K562 (cell line): Measurements from ENCODE around the gene LRRK1. TPM values are rescaled to one million over a fixed set of nuclear protein-coding genes. Genes with fewer than 3 reads are reported as not detected.

ENCODE experiments used
- ATAC-seq: fragments of 200-7000 bp; cut with Tn5 transposase; 3 replicates; pipeline ENCODE4 v1.9.1; 2020; ENCODE audit warnings: moderate library complexity
- BruUV-seq: library from RNA; stranded (reverse); fragments of 400-500 nt; replicated peaks from 2 replicates; lab custom pipeline; 2021; lab: Mats Ljungman, UMichigan
- CTCF ChIA-PET: fragments of 300-600 bp; formaldehyde crosslinking; extraction: SDS; loops from one replicate; lab custom pipeline; 2021; ENCODE audit warnings: low intra/inter-chr PET ratio; lab: Yijun Ruan, JAX
- POLR2A ChIA-PET: fragments of 300-600, 350-650 bp; sonication (Branson Sonifier 250); formaldehyde crosslinking; extraction: SDS; loops from one replicate; lab custom pipeline; 2021; ENCODE audit warnings: antibody characterized with exemption, inconsistent platforms; lab: Yijun Ruan, JAX
- DNase-seq, 4 experiments: peaks; one replicate each; pipeline versions ENCODE4 v3.0.0 to v3.0.0-alpha.2; 2011 to 2018; ENCODE audit warnings: low spot score in 3 of 4, mixed read lengths in 3 of 4; ENCODE audit errors: extremely low read depth in 1 of 4
- FAIRE-seq: peaks from 2 replicates; lab custom pipeline; 2011; peaks lifted over from hg19 to GRCh38; lab: Jason Lieb, UNC
- H2AFZ ChIP-seq: 2 replicates; pipeline ENCODE4 v1.6.0; 2011; ENCODE audit warnings: low read depth, low read length, control low read depth, inconsistent platforms
- H3K27ac ChIP-seq: fragments of 200-600 bp; 3 replicates; pipeline ENCODE4 v1.8.0; 2011; ENCODE audit warnings: low read depth, mild to moderate bottlenecking, control low read depth, inconsistent platforms, low read length, moderate library complexity, mixed read lengths; ENCODE audit errors: extremely low read depth
- H3K27me3 ChIP-seq, 2 experiments: fragments of 300-600 bp in 1 of 2; 2 replicates in 1 of 2; 3 replicates in 1 of 2; pipeline versions ENCODE4 v1.6.0 to v1.8.0; 2011; ENCODE audit warnings: inconsistent platforms in 2 of 2, low read length in 2 of 2, mild to moderate bottlenecking in 1 of 2, mixed read lengths in 1 of 2, moderate library complexity in 1 of 2; ENCODE audit not compliant: control insufficient read depth in 2 of 2, insufficient read depth in 2 of 2
- H3K36me3 ChIP-seq: fragments of 300-600 bp; 3 replicates; pipeline ENCODE4 v1.8.0; 2011; ENCODE audit warnings: mild to moderate bottlenecking, low read length, inconsistent platforms; ENCODE audit not compliant: control insufficient read depth, insufficient read depth
- H3K4me1 ChIP-seq, 2 experiments: fragments of 200-600 bp in 1 of 2; replicated peaks in 1 of 2; 2 replicates in 1 of 2; 3 replicates in 1 of 2; pipeline versions ENCODE4 v1.5.1 to v1.8.0; 2011; ENCODE audit warnings: inconsistent platforms in 2 of 2, low read length in 2 of 2, mild to moderate bottlenecking in 1 of 2, mixed read lengths in 1 of 2, moderate library complexity in 1 of 2; ENCODE audit not compliant: control insufficient read depth in 2 of 2, insufficient read depth in 2 of 2
- H3K4me2 ChIP-seq: 2 replicates; pipeline ENCODE4 v1.6.1; 2011; ENCODE audit warnings: low read length, control low read depth, inconsistent platforms, mixed read lengths; ENCODE audit not compliant: insufficient read depth
- H3K4me3 ChIP-seq: fragments of 200-600 bp; sonication (generic), shearing (Covaris generic); 2 replicates; pipeline ENCODE4 v1.5.1; 2016; ENCODE audit warnings: control low read depth, inconsistent platforms
- H3K79me2 ChIP-seq: fragments of 200-600 bp; 3 replicates; pipeline ENCODE4 v1.8.0; 2011; ENCODE audit warnings: low read length, inconsistent platforms; ENCODE audit not compliant: control insufficient read depth, insufficient read depth
- H3K9ac ChIP-seq, 2 experiments: 2 replicates each; pipeline versions ENCODE4 v1.6.0 to v1.6.1; 2011; ENCODE audit warnings: low read depth in 2 of 2, low read length in 2 of 2, control low read depth in 1 of 2, inconsistent platforms in 1 of 2, mild to moderate bottlenecking in 1 of 2, mixed read lengths in 1 of 2; ENCODE audit not compliant: insufficient read depth in 1 of 2
- H3K9me1 ChIP-seq: one replicate; pipeline ENCODE4 v1.6.0; 2011; ENCODE audit warnings: inconsistent platforms, mild to moderate bottlenecking, low read length, moderate library complexity; ENCODE audit not compliant: control insufficient read depth, insufficient read depth
- H3K9me3 ChIP-seq: replicated peaks from 2 replicates; pipeline ENCODE4 v1.5.1; 2011; ENCODE audit warnings: low read depth, low read length, inconsistent platforms; ENCODE audit not compliant: control insufficient read depth, insufficient read depth
- H4K20me1 ChIP-seq: replicated peaks from 2 replicates; pipeline ENCODE4 v1.6.1; 2011; ENCODE audit warnings: low read length, inconsistent platforms, mixed read lengths; ENCODE audit not compliant: control insufficient read depth, insufficient read depth
- BRD4 ChIP-seq: fragments of 200-600 bp; sonication (generic); IDR thresholded peaks from 2 replicates; pipeline ENCODE4 v1.6.1; 2017; ENCODE audit warnings: inconsistent platforms
- CBX5 ChIP-seq: IDR thresholded peaks from 2 replicates; pipeline ENCODE4 v1.6.1; 2014; ENCODE audit warnings: low read depth, borderline replicate concordance
- CHD1 ChIP-seq: fragments of 200-600 bp; sonication (generic); IDR thresholded peaks from one replicate; pipeline ENCODE4 v1.6.1; 2012; ENCODE audit warnings: mild to moderate bottlenecking, moderate library complexity, low read length, inconsistent platforms
- CREB5 ChIP-seq: fragments of 250-450 bp; sonication (Bioruptor Pico); IDR thresholded peaks from 2 replicates; pipeline ENCODE4 v1.5.0; 2020; ENCODE audit warnings: mild to moderate bottlenecking
- GABPB2 ChIP-seq: fragments of 250-450 bp; sonication (Bioruptor Pico); conservative IDR thresholded peaks from 2 replicates; pipeline ENCODE4 v1.5.1; 2021; ENCODE audit warnings: mild to moderate bottlenecking
- HDAC3 ChIP-seq: fragments of 450-650 bp; IDR thresholded peaks from 2 replicates; pipeline ENCODE4 v1.6.1; 2018; ENCODE audit warnings: borderline replicate concordance, mild to moderate bottlenecking, moderate library complexity; ENCODE audit not compliant: partially characterized antibody
- HNRNPUL1 ChIP-seq: fragments of 200-400 bp; formaldehyde crosslinking; IDR thresholded peaks from 2 replicates; pipeline ENCODE4 v1.6.1; 2017; ENCODE audit warnings: low read length
- RFX1 ChIP-seq: fragments of 450-650 bp; IDR thresholded peaks from 2 replicates; pipeline ENCODE4 v1.6.1; 2016; ENCODE audit warnings: mild to moderate bottlenecking, moderate library complexity
- ZNF75A ChIP-seq: fragments of 450-650 bp; formaldehyde crosslinking; IDR thresholded peaks from 2 replicates; pipeline ENCODE4 v1.4.0; 2020; ENCODE audit warnings: mild to moderate bottlenecking
- WGBS: fragments of 100-300 bp; shearing (Covaris generic); methylation state at CpG from one replicate; pipeline ENCODE4 v1.1.6; 2016; ENCODE audit warnings: low coverage, mixed read lengths; ENCODE audit not compliant: insufficient coverage; ENCODE audit errors: missing lambda C conversion rate; 5-methylcytosine and 5-hydroxymethylcytosine counted together
- in situ Hi-C: fragments of 300-500 bp; cut with MboI; formaldehyde crosslinking; loops from 4 replicates; pipeline ENCODE4 v1.15.0; 2018; ENCODE audit warnings: inconsistent platforms, mixed read lengths
- intact Hi-C: fragments of 100-400 bp; cut with micrococcal nuclease; formaldehyde crosslinking; loops from 2 replicates; pipeline ENCODE4 v1.14.2; 2022
- polyA plus RNA-seq, 8 experiments: library from polyadenylated mRNA; depleted of rRNA in 4 of 8; stranded (reverse) in 5 of 8; unstranded in 3 of 8; fragments of >200 nt; fragmentation: Nextera tagmentation in 2 of 8; fragmentation: Illumina TruSeq in 1 of 8; extraction: Ambion mirVana in 2 of 8; extraction: Trizol in 1 of 8; gene quantifications; 2 replicates each; pipeline versions ENCODE4 v1.2.1 to v1.2.3, GENCODE V29; 2011 to 2014; ENCODE audit warnings: inconsistent platforms in 1 of 8, missing spikeins in 1 of 8
- total RNA-seq, 7 experiments: library from RNA; depleted of rRNA in 6 of 7; stranded (reverse); fragments of >200 nt in 6 of 7; fragmentation: Illumina TruSeq in 2 of 7; extraction: Trizol in 2 of 7; gene quantifications; 2 replicates each; pipeline versions ENCODE4 v1.2.1 to v1.2.3, GENCODE V29; 2011 to 2021; ENCODE audit warnings: low replicate concordance in 1 of 7
- TF ChIP-seq, protein P1 (sequence below): fragments of 450-650 bp; IDR thresholded peaks from 2 replicates; pipeline ENCODE4 v1.6.1; 2016; ENCODE audit warnings: low read depth, mild to moderate bottlenecking, moderate library complexity

The LRRK1 gene
- total and polyA plus RNA-seq, 9 of the 15 experiments (the other 6 are each of a cell fraction or from before 2014, with no cell fraction given) = 0.01 to 1.5 (median 0.11) TPM

DNA sequence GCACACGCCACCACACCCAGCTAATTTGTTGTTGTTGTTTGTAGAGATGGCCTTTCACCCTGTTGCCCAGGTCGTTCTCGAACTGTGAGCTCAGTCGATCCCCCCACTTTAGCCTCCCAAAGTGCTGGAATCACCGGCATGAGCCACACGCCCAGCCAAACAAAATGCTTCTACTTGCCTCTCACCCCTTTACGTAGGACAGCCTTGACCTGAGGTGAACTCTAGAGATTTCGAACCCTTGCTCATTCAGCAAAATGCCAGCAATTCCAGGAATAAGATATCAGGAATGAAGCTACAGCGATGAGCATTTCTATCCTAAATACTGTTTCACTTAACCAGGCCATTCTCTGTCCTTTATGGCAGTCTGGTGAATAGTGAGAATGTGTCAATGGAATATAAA lies 135.0 kb downstream of the LRRK1 start:
- BruUV-seq = no TSS peak

DNA sequence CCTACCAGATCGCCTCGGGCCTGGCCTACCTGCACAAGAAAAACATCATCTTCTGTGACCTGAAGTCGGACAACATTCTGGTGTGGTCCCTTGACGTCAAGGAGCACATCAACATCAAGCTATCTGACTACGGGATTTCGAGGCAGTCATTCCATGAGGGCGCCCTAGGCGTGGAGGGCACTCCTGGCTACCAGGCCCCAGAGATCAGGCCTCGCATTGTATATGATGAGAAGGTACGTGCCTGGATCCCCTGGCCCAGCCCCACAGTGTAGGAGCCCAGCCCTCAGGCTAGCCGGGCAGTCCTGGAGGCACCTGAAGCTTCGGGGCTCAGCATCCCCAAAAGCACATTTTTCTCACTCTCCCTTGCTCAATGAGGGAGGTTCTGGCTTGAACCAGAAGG lies 135.8 kb downstream of the LRRK1 start:
- Histone ChIP-seq H3K9me1 (no peaks in the 10 kb centered on the region), H3K79me2 (no peaks in the 10 kb centered on the region), H3K4me3 (no peak overlapping the region), H3K9me3 (no peaks in the 10 kb centered on the region), H3K4me1 (peaks cover 0 to 6% of the 10 kb centered on the region in 2 experiments; a peak in 1 of 5 replicates), H2AFZ (no peak overlapping the region), H3K9ac (no peak overlapping the region), H3K27ac (no peak overlapping the region), H4K20me1 (no peaks in the 10 kb centered on the region), H3K4me2 (no peak overlapping the region), H3K27me3 (peaks cover 62 to 95% of the 10 kb centered on the region in 2 experiments), H3K36me3 (no peaks in the 10 kb centered on the region)
- no peak for ATAC-seq
- CTCF ChIA-PET = no interaction called here
- no TSS peak for BruUV-seq
- WGBS = 1% methylated on average over 12 of the region's 12 CpGs
- intact Hi-C loops (no loop called here), in situ Hi-C loops (no loop called here)
- no peak for DNase-seq
- POLR2A ChIA-PET = no interaction called here
- FAIRE-seq = no peak
- TF ChIP-seq HDAC3 (no peak), GABPB2 (CRISPR knock-in tag) (no peak), ZNF75A (CRISPR knock-in tag) (no peak), CBX5 (no peak), HNRNPUL1 (no peak)
- TF ChIP-seq, protein P1, sequence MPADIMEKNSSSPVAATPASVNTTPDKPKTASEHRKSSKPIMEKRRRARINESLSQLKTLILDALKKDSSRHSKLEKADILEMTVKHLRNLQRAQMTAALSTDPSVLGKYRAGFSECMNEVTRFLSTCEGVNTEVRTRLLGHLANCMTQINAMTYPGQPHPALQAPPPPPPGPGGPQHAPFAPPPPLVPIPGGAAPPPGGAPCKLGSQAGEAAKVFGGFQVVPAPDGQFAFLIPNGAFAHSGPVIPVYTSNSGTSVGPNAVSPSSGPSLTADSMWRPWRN = no peak

More for the DNA sequence above, 135.0 kb downstream of the LRRK1 start:
- Histone ChIP-seq H4K20me1 (no peaks in the 10 kb centered on the region), H3K9ac (no peak overlapping the region), H3K4me3 (no peak overlapping the region), H3K79me2 (no peaks in the 10 kb centered on the region), H3K9me3 (no peaks in the 10 kb centered on the region), H3K36me3 (no peaks in the 10 kb centered on the region), H3K27ac (no peak overlapping the region), H3K27me3 (peaks cover 62 to 95% of the 10 kb centered on the region in 2 experiments), H2AFZ (no peak overlapping the region), H3K4me1 (peaks cover 0 to 6% of the 10 kb centered on the region in 2 experiments; a peak in 1 of 5 replicates), H3K9me1 (no peaks in the 10 kb centered on the region), H3K4me2 (no peak overlapping the region)
- in situ Hi-C loops (no loop called here), intact Hi-C loops (no loop called here)
- WGBS = 3% methylated on average over 9 of the region's 9 CpGs
- ChIA-PET CTCF (no interaction called here), POLR2A (interaction anchor here (0.8 kb wide), 1 partner anchor 481 kb away, joined by 3 read pairs; no protein-coding TSS in a partner anchor)
- TF ChIP-seq CREB5 (CRISPR knock-in tag) (no peak), CHD1 (no peak), BRD4 (no peak), RFX1 (no peak)
- DNase-seq = no peak
- FAIRE-seq = no peak
- ATAC-seq = no peak
